Measurements from ENCODE around the gene NFXL1.

Gene NFXL1

GRCh38 chr4:47830265-47831025, 83.9 kb downstream of the NFXL1 start:
- no peak for FAIRE-seq

- no peak for FAIRE-seq
Observed at GRCh38 chr4:47829438-47829837, 84.9 kb downstream of the NFXL1 start.

GRCh38 chr4:47827343-47828047, 86.9 kb downstream of the NFXL1 start:
- no peak for FAIRE-seq

GRCh38 chr4:47824840-47825239, 89.5 kb downstream of the NFXL1 start:
- no peak for FAIRE-seq

- no peak for FAIRE-seq
Observed at GRCh38 chr4:47819178-47819577, 95.2 kb downstream of the NFXL1 start.

- no peak for FAIRE-seq
Observed at GRCh38 chr4:47817275-47817674, 97.1 kb downstream of the NFXL1 start.

GRCh38 chr4:47816748-47817147, 97.6 kb downstream of the NFXL1 start:
- no peak for FAIRE-seq

GRCh38 chr4:47814618-47815295, 99.6 kb downstream of the NFXL1 start:
- no peak for FAIRE-seq

- no peak for FAIRE-seq
Observed at GRCh38 chr4:47809654-47810203, 104.7 kb downstream of the NFXL1 start.

- FAIRE-seq, result no peak
Observed at GRCh38 chr4:47804598-47804997, 109.8 kb downstream of the NFXL1 start.

- FAIRE-seq, result no peak
Observed at GRCh38 chr4:47801481-47802002, 112.8 kb downstream of the NFXL1 start.

- no peak for FAIRE-seq
Observed at GRCh38 chr4:47798165-47798564, 116.2 kb downstream of the NFXL1 start.

All from islet of Langerhans (tissue), 1 donor.